Measurements from ENCODE around the gene PBX4. TPM values are rescaled to one million over a fixed set of nuclear protein-coding genes. Genes with fewer than 3 reads are reported as not detected.

PBX4 gene
- total RNA-seq, 1 experiment from 2014 or later: 0.57 TPM

DNA sequence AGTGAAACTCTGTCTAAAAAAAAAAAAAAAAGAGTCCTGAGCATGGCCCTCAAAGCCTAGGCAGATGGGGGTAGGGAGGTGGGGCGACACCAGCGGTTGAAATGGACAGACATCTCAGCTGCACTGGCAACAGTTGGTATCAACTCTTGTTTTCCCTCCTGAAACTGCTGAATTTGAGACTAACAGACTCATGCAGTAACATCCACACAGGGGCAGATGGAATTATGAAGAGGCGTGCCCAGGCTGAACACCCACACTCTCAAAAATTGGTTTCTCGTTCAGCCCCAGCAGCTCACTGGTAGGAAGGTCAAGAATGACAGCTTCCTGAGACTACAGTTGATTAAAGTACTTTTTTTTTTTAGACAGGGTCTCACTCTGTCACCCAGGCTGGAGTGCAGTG lies 24.1 kb downstream of the PBX4 start:
- no peak for DNase-seq (ENCODE audit: extremely low read depth, low read depth)

DNA sequence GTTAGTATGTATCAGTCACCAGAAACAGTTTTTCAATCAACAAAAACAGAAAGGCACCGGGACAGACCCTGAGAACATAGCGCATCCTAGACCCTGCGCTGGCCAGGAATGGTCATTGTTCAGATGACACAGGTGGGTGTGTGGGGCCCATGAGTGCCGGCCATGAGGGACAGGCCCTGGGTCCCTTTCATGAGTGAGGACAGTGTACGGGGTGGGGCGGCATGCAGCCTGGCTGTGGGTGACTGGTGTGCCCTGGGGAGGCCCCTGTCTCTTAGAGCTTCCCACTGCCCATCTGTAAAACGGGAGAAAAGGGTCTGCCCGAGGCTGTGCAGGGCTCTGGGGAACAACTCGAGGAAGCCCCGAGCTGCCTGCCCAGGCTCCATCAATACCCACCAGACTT lies 25.8 kb downstream of the PBX4 start:
- DNase-seq (ENCODE audit: extremely low read depth, low read depth): no peak

DNA sequence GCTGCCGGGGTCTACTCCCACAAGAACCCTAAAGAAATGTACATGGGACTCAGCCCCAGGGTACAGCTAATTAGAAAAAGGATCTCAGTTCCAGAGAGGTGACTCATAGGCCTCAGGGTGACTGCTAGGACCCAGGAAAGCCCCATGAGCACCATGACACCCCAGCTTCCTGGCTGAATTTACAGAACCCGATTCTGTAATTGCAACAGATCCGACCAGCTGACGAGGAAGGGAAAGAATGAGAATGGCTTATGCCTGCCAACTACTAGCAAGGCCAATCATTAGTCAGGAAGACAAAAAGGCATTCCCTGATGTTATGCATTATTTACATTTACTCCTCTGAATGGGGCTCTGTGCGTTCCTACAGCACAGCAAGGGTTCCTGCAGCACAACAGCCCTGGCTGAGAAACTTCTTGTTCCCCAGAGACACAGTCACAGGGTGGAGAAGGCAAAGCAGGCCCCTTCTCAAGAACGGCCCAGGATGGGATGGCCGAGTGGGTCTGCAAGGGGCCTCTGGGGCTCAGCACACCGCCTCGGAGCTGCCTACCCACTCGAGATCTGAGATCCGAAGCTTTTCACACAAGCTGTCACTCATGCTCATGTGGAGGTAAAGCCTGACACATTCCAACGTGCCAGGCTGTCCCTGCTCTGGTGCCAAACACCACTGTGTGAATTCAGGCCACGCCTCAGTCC lies 27.2 kb downstream of the PBX4 start:
- DNase-seq (ENCODE audit: extremely low read depth, low read depth): peak; percentile 46

- no peak for DNase-seq (ENCODE audit: extremely low read depth, low read depth)
These were observed 29.9 kb downstream of the PBX4 start for GRCh38 chr19:19588546-19588945.

DNA sequence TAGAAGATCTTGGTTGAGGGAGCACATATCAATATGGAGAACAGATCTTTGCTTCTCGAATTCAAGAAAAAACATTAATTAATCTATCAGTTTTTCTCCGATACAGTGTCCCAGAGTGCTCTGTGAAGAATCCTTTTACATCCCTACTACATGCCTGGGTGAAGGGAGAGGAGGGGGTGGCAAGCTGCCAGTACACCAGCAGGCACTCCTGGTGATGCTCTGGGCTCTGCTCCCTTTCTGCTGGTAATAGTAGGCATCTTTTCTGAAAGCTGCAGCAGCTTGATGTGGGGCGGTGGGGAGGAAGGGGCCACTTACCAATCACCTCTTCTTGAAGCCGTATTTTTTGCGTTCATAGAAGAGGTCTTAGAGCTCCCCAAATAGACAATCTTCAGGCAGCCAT lies 30.7 kb downstream of the PBX4 start:
- no peak for DNase-seq (ENCODE audit: extremely low read depth, low read depth)

DNA sequence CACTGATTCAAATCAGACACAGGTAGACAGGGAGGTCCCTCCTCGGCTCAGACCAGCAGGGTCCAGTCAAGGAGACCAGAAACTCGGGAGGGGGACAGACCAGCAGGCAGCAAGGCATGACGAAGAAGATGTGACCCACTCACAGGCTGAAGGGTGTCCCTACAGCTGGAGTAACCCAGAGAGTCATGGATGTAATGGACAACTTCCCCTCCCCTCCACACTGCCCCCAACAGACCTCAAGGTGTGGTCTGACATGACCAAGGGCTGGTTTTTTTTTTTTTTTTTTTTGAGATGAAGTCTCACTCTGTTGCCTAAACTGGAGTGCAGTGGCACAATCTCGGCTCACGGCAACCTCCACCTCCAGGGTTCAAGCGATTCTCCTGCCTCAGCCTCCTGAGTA lies 34.1 kb downstream of the PBX4 start:
- DNase-seq (ENCODE audit: extremely low read depth, low read depth): no peak

- DNase-seq (ENCODE audit: extremely low read depth, low read depth): no peak
These were observed 36.0 kb downstream of the PBX4 start for GRCh38 chr19:19582471-19582870.

- no peak for DNase-seq (ENCODE audit: extremely low read depth, low read depth)
These were observed 37.1 kb downstream of the PBX4 start for GRCh38 chr19:19581391-19581790.

DNA sequence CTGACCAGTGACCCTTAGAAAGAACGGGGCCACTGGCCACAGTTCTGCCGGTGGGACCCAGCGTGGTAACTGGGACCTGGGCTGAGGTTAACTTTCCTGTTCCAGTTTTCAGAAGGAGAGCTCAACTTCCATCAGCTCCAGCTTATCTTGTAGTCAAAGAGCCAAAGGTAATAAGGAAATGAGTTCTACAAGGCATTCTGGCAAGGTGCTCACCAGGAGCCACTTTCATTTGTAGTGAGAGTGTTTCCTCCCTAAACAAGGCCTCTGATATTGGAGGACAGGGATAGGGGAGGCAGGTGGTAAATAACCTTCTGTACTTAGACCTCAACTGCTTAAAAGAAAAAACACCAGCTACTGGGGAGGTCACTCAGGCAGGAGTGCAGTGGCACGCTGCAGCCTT lies 38.1 kb downstream of the PBX4 start:
- DNase-seq (ENCODE audit: extremely low read depth, low read depth): no peak

- DNase-seq (ENCODE audit: extremely low read depth, low read depth): no peak
These were observed 38.7 kb downstream of the PBX4 start for GRCh38 chr19:19579533-19580361.

GRCh38 chr19:19578252-19578651 lies 40.2 kb downstream of the PBX4 start:
- DNase-seq (ENCODE audit: extremely low read depth, low read depth): no peak

GRCh38 chr19:19575411-19575810 lies 43.1 kb downstream of the PBX4 start:
- DNase-seq (ENCODE audit: extremely low read depth, low read depth): no peak

DNA sequence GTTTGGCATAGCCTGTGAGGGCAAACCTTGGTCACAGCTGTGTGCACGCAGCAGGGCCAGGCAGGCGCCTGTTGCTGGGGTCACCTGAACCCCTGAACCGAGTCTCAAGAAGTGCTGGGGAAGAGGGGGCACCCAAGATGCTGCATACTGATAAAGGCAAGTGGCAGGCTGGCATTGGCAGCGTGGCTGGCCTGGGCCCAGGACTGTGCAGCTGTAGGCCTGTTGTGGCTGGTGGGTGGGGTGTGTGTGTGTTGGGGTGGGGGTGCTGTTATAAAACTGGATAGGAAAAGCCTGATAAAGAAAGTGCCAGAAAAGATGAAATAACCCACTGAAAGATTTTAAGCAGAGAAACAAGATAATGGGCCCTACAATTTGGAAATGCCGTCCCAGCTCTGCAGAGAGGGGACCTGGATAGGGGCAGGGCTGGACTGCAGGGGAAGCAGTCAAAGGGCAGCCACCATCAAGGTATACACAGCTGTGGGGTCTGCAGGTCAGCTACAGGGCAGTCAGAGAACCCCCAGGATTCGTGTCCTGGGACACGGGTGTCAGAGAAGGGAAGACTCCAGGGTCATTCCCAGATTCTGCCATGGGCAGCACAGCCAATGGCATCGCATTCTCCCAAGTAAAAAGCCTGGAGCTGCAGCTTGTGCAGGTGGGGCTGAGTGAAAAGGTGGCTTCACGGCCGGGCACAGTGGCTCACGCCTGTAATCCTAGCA lies 47.3 kb downstream of the PBX4 start:
- DNase-seq (ENCODE audit: extremely low read depth, low read depth): no peak

DNA sequence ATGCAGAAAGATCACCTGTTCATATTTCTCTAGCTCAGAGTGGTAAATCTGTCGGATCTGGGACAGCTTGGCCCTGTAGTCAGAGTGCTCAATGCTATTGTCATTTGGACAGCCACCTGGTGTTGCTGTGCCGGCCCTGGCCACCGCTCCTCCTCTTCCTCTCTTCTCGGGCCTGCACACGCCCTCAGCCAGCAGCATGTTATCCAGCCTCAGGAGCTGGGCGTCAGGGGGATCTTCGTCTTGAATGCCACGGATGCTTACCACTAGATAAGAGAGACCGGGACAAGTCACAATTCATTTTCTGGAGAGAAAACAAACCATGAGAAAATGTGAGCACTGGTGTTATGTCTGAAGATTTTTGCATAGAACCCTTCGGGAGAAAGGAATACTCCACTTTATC lies 47.9 kb downstream of the PBX4 start:
- no peak for DNase-seq (ENCODE audit: extremely low read depth, low read depth)

- DNase-seq (ENCODE audit: extremely low read depth, low read depth): no peak
These were observed 49.4 kb downstream of the PBX4 start for GRCh38 chr19:19568802-19569756.

GRCh38 chr19:19567391-19567790 lies 51.1 kb downstream of the PBX4 start:
- no peak for DNase-seq (ENCODE audit: extremely low read depth, low read depth)

GRCh38 chr19:19566306-19566705 lies 52.2 kb downstream of the PBX4 start:
- no peak for DNase-seq (ENCODE audit: extremely low read depth, low read depth)

DNA sequence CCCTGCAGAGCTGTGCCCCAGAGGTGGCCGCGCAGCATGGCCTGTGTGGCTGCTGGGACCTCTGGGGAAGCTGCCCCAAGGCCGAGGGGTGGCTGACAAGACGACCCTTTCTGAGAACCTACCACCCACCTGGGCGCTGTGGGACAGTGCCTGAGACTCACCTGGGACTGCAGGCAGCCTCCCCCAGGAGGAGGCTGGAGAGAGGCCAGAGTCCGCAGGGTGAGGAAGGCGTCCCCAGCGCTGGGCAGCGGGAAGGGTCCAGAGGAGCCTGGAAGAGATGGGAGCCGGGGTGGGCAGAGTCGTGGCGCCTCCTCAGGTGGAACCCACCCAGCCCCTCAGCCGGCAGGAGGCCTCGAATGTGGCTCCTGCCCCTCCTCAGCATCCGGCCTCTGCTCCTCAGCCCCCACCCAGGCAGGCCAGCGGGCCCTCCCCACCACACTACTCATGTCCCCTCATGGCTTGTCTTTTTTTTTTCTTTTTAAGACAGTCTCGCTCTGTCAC lies 55.1 kb downstream of the PBX4 start:
- no peak for DNase-seq (ENCODE audit: extremely low read depth, low read depth)

- no peak for DNase-seq (ENCODE audit: extremely low read depth, low read depth)
These were observed 55.7 kb downstream of the PBX4 start for GRCh38 chr19:19562665-19563347.

All from NCI-H460 (cell line).